PC-9 (cell line): ENCODE measurements around the gene CNTNAP5. TPM values are rescaled to one million over a fixed set of nuclear protein-coding genes. Genes with fewer than 3 reads are reported as not detected.

ENCODE experiments used
- BruUV-seq: library from RNA; stranded (reverse); fragments of 400-500 nt; replicated peaks from 2 replicates; lab custom pipeline; 2021; lab: Mats Ljungman, UMichigan
- CTCF ChIA-PET: fragments of 300-600 bp; sonication (Branson Sonifier 250); formaldehyde crosslinking; loops from one replicate; lab custom pipeline; 2022; ENCODE audit warnings: antibody characterized with exemption; lab: Charles Lee
- POLR2A ChIA-PET: fragments of 300-600 bp; sonication (Branson Sonifier 250); formaldehyde crosslinking; loops from one replicate; lab custom pipeline; 2022; ENCODE audit warnings: antibody characterized with exemption; ENCODE audit not compliant: unreplicated experiment; lab: Charles Lee
- DNase-seq, 2 experiments: peaks; one replicate each; pipeline versions ENCODE4 v3.0.0 to v3.0.0-alpha.2; 2015 to 2022; ENCODE audit warnings: mixed read lengths in 1 of 2
- H2AFZ ChIP-seq: fragments of 200-600 bp; sonication (generic); 2 replicates; pipeline ENCODE4 v1.8.1; 2017; ENCODE audit warnings: antibody characterized with exemption
- H3F3A ChIP-seq: fragments of 200-600 bp; sonication (generic); 2 replicates; pipeline ENCODE4 v1.8.1; 2017; ENCODE audit warnings: antibody characterized with exemption, mild to moderate bottlenecking, low read depth; ENCODE audit not compliant: insufficient read depth
- H3K27ac ChIP-seq: fragments of 200-600 bp; sonication (generic); 2 replicates; pipeline ENCODE4 v1.6.1; 2016; ENCODE audit warnings: mixed run types
- H3K27me3 ChIP-seq: fragments of 200-600 bp; sonication (generic); 2 replicates; pipeline ENCODE4 v1.6.1; 2016; ENCODE audit warnings: low read depth, mixed run types; ENCODE audit not compliant: insufficient read depth
- H3K36me3 ChIP-seq: fragments of 200-600 bp; sonication (generic); 2 replicates; pipeline ENCODE4 v1.6.1; 2016; ENCODE audit warnings: low read depth, mixed run types
- H3K4me1 ChIP-seq: fragments of 200-600 bp; sonication (generic); replicated peaks from 2 replicates; pipeline ENCODE4 v1.6.1; 2016; ENCODE audit warnings: mixed run types; ENCODE audit not compliant: insufficient read depth
- H3K4me2 ChIP-seq: fragments of 200-600 bp; sonication (generic); 2 replicates; pipeline ENCODE4 v1.6.1; 2017; ENCODE audit warnings: mixed run types
- H3K4me3 ChIP-seq: fragments of 200-600 bp; sonication (generic); 2 replicates; pipeline ENCODE4 v1.6.1; 2016; ENCODE audit warnings: mixed run types
- H3K79me2 ChIP-seq: fragments of 200-600 bp; sonication (generic); 2 replicates; pipeline ENCODE4 v1.6.1; 2017; ENCODE audit warnings: low read depth, mixed run types
- H3K9me2 ChIP-seq: fragments of 200-600 bp; sonication (generic); 2 replicates; pipeline ENCODE4 v1.8.1; 2017; ENCODE audit warnings: mild to moderate bottlenecking; ENCODE audit not compliant: insufficient read depth
- H3K9me3 ChIP-seq: fragments of 200-600 bp; sonication (generic); 2 replicates; pipeline ENCODE4 v1.8.1; 2016; ENCODE audit warnings: low read depth; ENCODE audit not compliant: insufficient read depth
- H4K20me1 ChIP-seq: fragments of 200-600 bp; sonication (generic); 2 replicates; pipeline ENCODE4 v1.8.1; 2017; ENCODE audit not compliant: insufficient read depth
- EZH2 ChIP-seq: fragments of 200-600 bp; sonication (generic); IDR thresholded peaks from 2 replicates; pipeline ENCODE4 v1.8.0; 2017; ENCODE audit warnings: antibody characterized with exemption, low read depth
- intact Hi-C: fragments of 100-400 bp; cut with micrococcal nuclease; formaldehyde crosslinking; loops from one replicate; pipeline ENCODE4 v1.10.0; 2022; ENCODE audit not compliant: unreplicated experiment
- total RNA-seq: library from RNA; stranded (reverse); gene quantifications from 2 replicates; pipeline ENCODE4 v1.2.3, GENCODE V29; 2021
- TF ChIP-seq, protein P1 (sequence below): fragments of 200-600 bp; sonication (generic); conservative IDR thresholded peaks from 2 replicates; pipeline ENCODE4 v1.6.1; 2017; ENCODE audit warnings: mixed run types, antibody characterized with exemption, mild to moderate bottlenecking, moderate library complexity

Gene CNTNAP5
- total RNA-seq, 1 experiment from 2014 or later, result not detected

GRCh38 chr2:124478761-124479160 lies 453.7 kb downstream of the CNTNAP5 start:
- CTCF ChIA-PET, result no interaction called here
- intact Hi-C loops, result no loop called here
- no peaks in the 10 kb centered on the region for H4K20me1 ChIP-seq
- BruUV-seq, result no TSS peak
- H3K4me1 ChIP-seq, result no peaks in the 10 kb centered on the region
- H3K4me3 ChIP-seq, result no peak overlapping the region
- no peak overlapping the region for H2AFZ ChIP-seq
- H3K36me3 ChIP-seq, result no peaks in the 10 kb centered on the region
- no peak overlapping the region for H3K4me2 ChIP-seq
- no peaks in the 10 kb centered on the region for H3F3A ChIP-seq
- no peaks in the 10 kb centered on the region for H3K9me2 ChIP-seq
- H3K27ac ChIP-seq, result no peak overlapping the region
- DNase-seq, result no peak
- no peaks in the 10 kb centered on the region for H3K9me3 ChIP-seq
- no peaks in the 10 kb centered on the region for H3K27me3 ChIP-seq
- TF ChIP-seq EZH2, result no peak
- TF ChIP-seq, protein P1, sequence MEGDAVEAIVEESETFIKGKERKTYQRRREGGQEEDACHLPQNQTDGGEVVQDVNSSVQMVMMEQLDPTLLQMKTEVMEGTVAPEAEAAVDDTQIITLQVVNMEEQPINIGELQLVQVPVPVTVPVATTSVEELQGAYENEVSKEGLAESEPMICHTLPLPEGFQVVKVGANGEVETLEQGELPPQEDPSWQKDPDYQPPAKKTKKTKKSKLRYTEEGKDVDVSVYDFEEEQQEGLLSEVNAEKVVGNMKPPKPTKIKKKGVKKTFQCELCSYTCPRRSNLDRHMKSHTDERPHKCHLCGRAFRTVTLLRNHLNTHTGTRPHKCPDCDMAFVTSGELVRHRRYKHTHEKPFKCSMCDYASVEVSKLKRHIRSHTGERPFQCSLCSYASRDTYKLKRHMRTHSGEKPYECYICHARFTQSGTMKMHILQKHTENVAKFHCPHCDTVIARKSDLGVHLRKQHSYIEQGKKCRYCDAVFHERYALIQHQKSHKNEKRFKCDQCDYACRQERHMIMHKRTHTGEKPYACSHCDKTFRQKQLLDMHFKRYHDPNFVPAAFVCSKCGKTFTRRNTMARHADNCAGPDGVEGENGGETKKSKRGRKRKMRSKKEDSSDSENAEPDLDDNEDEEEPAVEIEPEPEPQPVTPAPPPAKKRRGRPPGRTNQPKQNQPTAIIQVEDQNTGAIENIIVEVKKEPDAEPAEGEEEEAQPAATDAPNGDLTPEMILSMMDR, result no peak
- H3K79me2 ChIP-seq, result no peaks in the 10 kb centered on the region
- POLR2A ChIA-PET, result no interaction called here

DNA sequence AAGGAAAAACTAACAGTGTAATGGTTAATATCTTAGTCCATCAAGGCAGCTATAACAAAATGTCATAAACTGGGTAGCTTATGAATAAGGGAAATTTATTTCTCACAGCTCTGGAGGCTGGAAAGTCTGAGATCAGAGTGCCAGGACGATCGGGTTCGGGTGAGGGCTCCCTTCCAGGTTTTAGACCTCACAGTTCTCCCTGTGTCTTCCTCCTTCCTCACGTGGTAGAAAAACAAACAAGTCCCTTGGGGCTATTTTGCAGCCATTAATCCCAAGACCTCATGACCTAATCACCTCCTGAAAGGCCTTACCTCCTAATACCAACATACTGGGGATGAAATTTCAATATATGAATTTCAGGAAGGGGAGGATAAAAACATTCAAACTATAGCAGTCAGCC lies 455.9 kb downstream of the CNTNAP5 start:
- Histone ChIP-seq H3F3A (no peaks in the 10 kb centered on the region), H3K36me3 (no peaks in the 10 kb centered on the region), H3K9me2 (no peaks in the 10 kb centered on the region), H3K4me2 (no peak overlapping the region), H3K79me2 (no peaks in the 10 kb centered on the region), H3K27me3 (no peaks in the 10 kb centered on the region), H3K27ac (no peak overlapping the region), H3K4me1 (no peaks in the 10 kb centered on the region), H2AFZ (no peak overlapping the region), H4K20me1 (no peaks in the 10 kb centered on the region), H3K9me3 (no peaks in the 10 kb centered on the region), H3K4me3 (no peak overlapping the region)
- intact Hi-C loops, result no loop called here
- no TSS peak for BruUV-seq
- ChIA-PET CTCF (no interaction called here), POLR2A (no interaction called here)
- TF ChIP-seq, protein P1, result no peak
- no peak for TF ChIP-seq EZH2
- no peak for DNase-seq

- no peaks in the 10 kb centered on the region for H3K4me1 ChIP-seq
- H3K27ac ChIP-seq, result no peak overlapping the region
- no TSS peak for BruUV-seq
- H2AFZ ChIP-seq, result no peak overlapping the region
- TF ChIP-seq EZH2, result no peak
- TF ChIP-seq, protein P1, result no peak
- H3K79me2 ChIP-seq, result no peaks in the 10 kb centered on the region
- DNase-seq, result no peak
- H3K27me3 ChIP-seq, result no peaks in the 10 kb centered on the region
- no peaks in the 10 kb centered on the region for H3K9me2 ChIP-seq
- intact Hi-C loops, result no loop called here
- H3F3A ChIP-seq, result no peaks in the 10 kb centered on the region
- H3K9me3 ChIP-seq, result no peaks in the 10 kb centered on the region
- no peaks in the 10 kb centered on the region for H4K20me1 ChIP-seq
- no peaks in the 10 kb centered on the region for H3K36me3 ChIP-seq
- ChIA-PET POLR2A (no interaction called here), CTCF (no interaction called here)
- no peak overlapping the region for H3K4me3 ChIP-seq
- no peak overlapping the region for H3K4me2 ChIP-seq
Observed at GRCh38 chr2:124482044-124482443, 457.0 kb downstream of the CNTNAP5 start.
